ENCODE data around the gene SPRR2F. TPM values are rescaled to one million over a fixed set of nuclear protein-coding genes. Genes with fewer than 3 reads are reported as not detected.

Gene SPRR2F
- total and polyA plus RNA-seq, 2 of the 4 experiments (the other 2 are of a cell fraction) = not detected

GRCh38 chr1:153094426-153094825 is 18.9 kb downstream of the SPRR2F start, which contains the start of gene SPRR2E:
TSS of gene SPRR2E (minus strand) at chr1:153094526. CDS start at chr1:153093751, 775 bp downstream.
- Histone ChIP-seq H4K8ac (ENCODE audit: low read depth in 2 of 2, low read length in 2 of 2) (no peak within 1 kb of the TSS), H2BK120ac (ENCODE audit: low read depth, low read length) (no peak within 1 kb of the TSS), H3K27ac (ENCODE audit: insufficient read depth, low read length) (no peak within 1 kb of the TSS), H3K18ac (ENCODE audit: low read depth, low read length) (no peak within 1 kb of the TSS), H3K9me1 (ENCODE audit: insufficient read depth, low read length) (no peaks in the 10 kb centered on the region), H3K14ac (replicated peaks; ENCODE audit: low read depth, low read length) (no peak within 1 kb of the TSS), H3K79me1 (ENCODE audit: low read depth in 1 of 2, low read length in 2 of 2) (no peaks in the 10 kb centered on the region), H2AFZ (replicated peaks; ENCODE audit: low read length, poor library complexity) (no peak within 1 kb of the TSS), H4K5ac (ENCODE audit: low read depth, low read length) (no peak within 1 kb of the TSS), H3K9ac (ENCODE audit: low read depth, low read length) (no peak within 1 kb of the TSS), H3K9me3 (ENCODE audit: control insufficient read depth, insufficient read depth, low read length) (no peaks in the 10 kb centered on the region), H3K4me1 (ENCODE audit: control insufficient read depth, insufficient read depth, low read length) (no peaks in the 10 kb centered on the region), H4K20me1 (ENCODE audit: insufficient read depth, low read length) (no peaks in the 10 kb centered on the region), H3K4me3 (ENCODE audit: insufficient read depth, low read depth, low read length) (no peak within 1 kb of the TSS), H4K91ac (ENCODE audit: insufficient read depth, low read depth, low read length) (no peak within 1 kb of the TSS), H3K36me3 (ENCODE audit: control insufficient read depth, insufficient read depth, low read length) (no peaks in the 10 kb centered on the region), H2BK15ac (ENCODE audit: low read depth, low read length) (no peak within 1 kb of the TSS), H3K4ac (ENCODE audit: low read depth, low read length) (no peak within 1 kb of the TSS), H3K56ac (ENCODE audit: extremely low read depth, insufficient read depth, low read length) (no peak within 1 kb of the TSS), H2AK5ac (ENCODE audit: low read depth, low read length) (no peak within 1 kb of the TSS), H2BK20ac (ENCODE audit: low read depth, low read length) (no peak within 1 kb of the TSS), H2BK5ac (ENCODE audit: low read depth, low read length, poor library complexity, severe bottlenecking) (no peak within 1 kb of the TSS), H3K23ac (ENCODE audit: low read depth, low read length) (no peak within 1 kb of the TSS), H3K4me2 (ENCODE audit: low read depth, low read length) (no peak within 1 kb of the TSS), H2AK9ac (replicated peaks; ENCODE audit: low read depth, low read length, poor library complexity) (no peak within 1 kb of the TSS), H3K27me3 (ENCODE audit: control insufficient read depth, insufficient read depth, low read length) (no peaks in the 10 kb centered on the region)
- dilution Hi-C loops (cut with HindIII; ENCODE audit: low sequenced_read_pairs, unreplicated experiment) = no loop called here
- TF ChIP-seq CTCF (conservative IDR thresholded peaks at IDR 0.05; ENCODE audit: low read depth, low read length) = no peak
- POLR2A ChIA-PET (ENCODE audit: unreplicated experiment) = no interaction called here
- BruUV-seq (replicated peaks) = no TSS peak
- ATAC-seq (ENCODE audit: low read depth) (no peak), DNase-seq (no peak)
- intact Hi-C loops (cut with micrococcal nuclease) = no loop called here
- in situ Hi-C loops (cut with MboI; ENCODE audit: low sequenced_read_pairs) = no loop called here
- CTCF ChIA-PET = no interaction called here

Data from IMR-90 (cell line).